ENCODE data around the gene CST9L.

GRCh38 chr20:23550227-23550626 is 18.1 kb downstream of the CST9L start:
- TF ChIP-seq POLR2A (IDR thresholded peaks at IDR 0.05; ENCODE audit: insufficient read depth in 1 of 2, low read depth in 2 of 2, low read length in 2 of 2) (no peak), USF2 (IDR thresholded peaks at IDR 0.05; ENCODE audit: low read depth, low read length) (no peak), USF2 (CRISPR knock-in tag; IDR thresholded peaks at IDR 0.05; ENCODE audit: borderline replicate concordance) (no peak), HMGA1 (CRISPR knock-in tag; conservative IDR thresholded peaks at IDR 0.05) (no peak), EP300 (IDR thresholded peaks at IDR 0.05; ENCODE audit: low read depth in 2 of 2, low read length in 2 of 2) (no peak), EP300 (CRISPR knock-in tag; IDR thresholded peaks at IDR 0.05; ENCODE audit: borderline replicate concordance) (no peak), MAFK (conservative IDR thresholded peaks at IDR 0.05 in 1 of 2, IDR thresholded peaks at IDR 0.05 in 1 of 2; ENCODE audit: low read length in 2 of 2) (no peak), JUNB (CRISPR knock-in tag; IDR thresholded peaks at IDR 0.05; ENCODE audit: borderline replicate concordance) (no peak), ETS1 (CRISPR knock-in tag; IDR thresholded peaks at IDR 0.05) (no peak), EEA1 (CRISPR knock-in tag; IDR thresholded peaks at IDR 0.05; ENCODE audit: borderline replicate concordance) (no peak), KMT2A (CRISPR knock-in tag; IDR thresholded peaks at IDR 0.05) (no peak)
